Pancreas (tissue), 10 donors: Measurements from ENCODE around the gene EXOC3L1. TPM values are rescaled to one million over a fixed set of nuclear protein-coding genes. Genes with fewer than 3 reads are reported as not detected.

Experiments
- ATAC-seq, 4 donors: fragments of 200-7000 bp; cut with Tn5 transposase; one replicate each; pipeline versions ENCODE4 v1.8.0 to v1.9.1; 2020; ENCODE audit warnings: mild to moderate bottlenecking in 4 of 4, moderate library complexity in 4 of 4
- DNase-seq, 6 donors: peaks; one replicate each; pipeline ENCODE4 v3.0.0-alpha.2; 2020
- FAIRE-seq: peaks from 2 replicates; lab custom pipeline; 2012; peaks lifted over from hg19 to GRCh38; lab: Jason Lieb, UNC
- H3K27ac ChIP-seq, 4 donors: fragments of 200-600 bp; sonication (generic); 1 replicate in 3 of 4; 2 replicates in 1 of 4; pipeline versions ENCODE4 v1.5.0 to v1.8.0; 2020
- H3K27me3 ChIP-seq, 4 donors: fragments of 200-600 bp; one replicate each; pipeline ENCODE4 v1.8.0; 2021
- H3K36me3 ChIP-seq, 3 donors: fragments of 200-600 bp; sonication (generic) in 1 of 3; one replicate each; pipeline versions ENCODE4 v1.5.0 to v1.8.0; 2020 to 2021
- H3K4me1 ChIP-seq, 3 donors: fragments of 200-600 bp; one replicate each; pipeline ENCODE4 v1.8.0; 2021
- H3K4me3 ChIP-seq, 4 donors: fragments of 200-600 bp; sonication (generic) in 2 of 4; one replicate each; pipeline versions ENCODE4 v1.5.0 to v1.8.0; 2020 to 2021
- H3K9me3 ChIP-seq, 4 donors: fragments of 200-600 bp; one replicate each; pipeline ENCODE4 v1.8.0; 2021
- WGBS, 2 donors: extraction: QIAGEN DNeasy Blood & Tissue Kit; methylation state at CpG; one replicate each; pipeline ENCODE4 v1.1.7; 2013; 5-methylcytosine and 5-hydroxymethylcytosine counted together
- intact Hi-C, 3 donors: fragments of 100-400 bp; cut with DNase I; formaldehyde crosslinking; loops; one replicate each; pipeline versions ENCODE4 v1.11.1 to v1.14.2; 2022
- polyA plus RNA-seq, 2 donors: library from polyadenylated mRNA; stranded (reverse); fragments of 200-250 nt; gene quantifications; one replicate each; pipeline ENCODE4 v1.2.3, GENCODE V29; 2013
- total RNA-seq, 6 donors: library from RNA; stranded (reverse); fragmentation: NEBNext Ultra II Directional in 4 of 6; extraction: Animal tissue kit (Norgen Biotek cat#: 25700) in 4 of 6; gene quantifications; one replicate each; pipeline versions ENCODE4 v1.2.1 to v1.2.4, GENCODE V29; 2021 to 2023
- TF ChIP-seq, protein P1 (sequence below), 4 donors: fragments of 200-600 bp; sonication (generic) in 3 of 4; IDR thresholded peaks; one replicate each; pipeline versions ENCODE4 v1.5.0 to v1.8.0; 2021; ENCODE audit warnings: antibody characterized with exemption in 4 of 4
- donor health status: healthy with polysubstance abuse.
- donor health status: DM: no; HTN: no; CAD: no; lungs with moderate emphysema.
- donor health status: DM: no; HTN: no; CAD: no.
- donor health status: control.
- donor health status: control.
- donor health status: Bipolar disorder and iron deficiency.
- donor health status: DM: yes; HTN: yes; CAD: no.
- donor health status: DM: no; HTN: no; CAD: no.
- donor health status: DM: no; HTN: no; CAD: no.
- donor health status: DM: yes; HTN: yes; CAD: no.

The EXOC3L1 gene
- total and polyA plus RNA-seq, 8 donors: 0.67 to 6.2 (median 1.5) TPM

DNA sequence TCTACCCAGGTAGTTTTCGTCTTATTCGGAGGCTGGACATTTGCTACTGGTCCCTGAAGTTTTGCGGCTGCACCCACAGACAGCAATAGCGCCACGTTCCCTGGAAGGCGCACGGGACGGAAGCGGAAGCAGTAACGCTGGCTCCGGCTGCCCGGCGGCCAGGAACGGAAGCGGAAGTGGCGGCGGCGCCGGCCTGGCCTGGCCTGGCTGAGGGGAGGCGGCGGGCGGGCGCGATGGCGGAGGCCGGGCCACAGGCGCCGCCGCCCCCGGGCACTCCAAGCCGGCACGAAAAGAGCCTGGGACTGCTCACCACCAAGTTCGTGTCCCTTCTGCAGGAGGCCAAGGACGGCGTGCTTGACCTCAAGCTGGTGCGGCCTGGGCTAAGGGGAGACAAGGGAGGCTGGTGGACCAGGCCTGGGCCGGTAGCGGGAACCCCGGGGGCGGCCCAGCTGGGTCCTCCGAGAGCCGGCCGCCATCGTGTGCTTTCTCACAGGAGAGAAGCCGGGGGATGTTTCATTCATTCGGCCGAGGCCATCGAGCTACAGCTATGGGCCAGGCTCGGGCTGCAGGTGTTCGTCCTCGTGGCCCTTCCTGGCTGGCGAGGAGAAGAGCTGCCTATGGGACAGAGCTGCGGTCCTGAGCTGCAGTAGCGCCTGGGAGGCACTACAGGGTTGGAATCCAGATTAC lies 2.2 kb upstream of the EXOC3L1 start, which contains the start of gene E2F4:
Gene E2F4 (plus strand): TSS at position 161 of the 687 bp plus-strand sequence. CDS start 73 bp downstream, at position 234.
- Histone ChIP-seq H3K36me3 (peaks cover 0 to 18% (median 13%) of the 10 kb centered on the region in 3 donors), H3K27me3 (no peaks in the 10 kb centered on the region), H3K4me1 (peaks cover 14 to 19% (median 17%) of the 10 kb centered on the region in 3 donors), H3K27ac (peak within 1 kb of the TSS in 2 of 4 donors; percentile 28 to 47), H3K4me3 (peak within 1 kb of the TSS; percentile 89 to 100 (median 97)), H3K9me3 (no peaks in the 10 kb centered on the region)
- DNase-seq (peak; percentile 87 to 95 (median 90)), ATAC-seq (peak; percentile 98 to 99 (median 98)), FAIRE-seq (no peak)
- intact Hi-C loops: no loop called here
- 0% methylated on average over 54 of the region's 54 CpGs for WGBS, 2 donors
- TF ChIP-seq, protein P1, sequence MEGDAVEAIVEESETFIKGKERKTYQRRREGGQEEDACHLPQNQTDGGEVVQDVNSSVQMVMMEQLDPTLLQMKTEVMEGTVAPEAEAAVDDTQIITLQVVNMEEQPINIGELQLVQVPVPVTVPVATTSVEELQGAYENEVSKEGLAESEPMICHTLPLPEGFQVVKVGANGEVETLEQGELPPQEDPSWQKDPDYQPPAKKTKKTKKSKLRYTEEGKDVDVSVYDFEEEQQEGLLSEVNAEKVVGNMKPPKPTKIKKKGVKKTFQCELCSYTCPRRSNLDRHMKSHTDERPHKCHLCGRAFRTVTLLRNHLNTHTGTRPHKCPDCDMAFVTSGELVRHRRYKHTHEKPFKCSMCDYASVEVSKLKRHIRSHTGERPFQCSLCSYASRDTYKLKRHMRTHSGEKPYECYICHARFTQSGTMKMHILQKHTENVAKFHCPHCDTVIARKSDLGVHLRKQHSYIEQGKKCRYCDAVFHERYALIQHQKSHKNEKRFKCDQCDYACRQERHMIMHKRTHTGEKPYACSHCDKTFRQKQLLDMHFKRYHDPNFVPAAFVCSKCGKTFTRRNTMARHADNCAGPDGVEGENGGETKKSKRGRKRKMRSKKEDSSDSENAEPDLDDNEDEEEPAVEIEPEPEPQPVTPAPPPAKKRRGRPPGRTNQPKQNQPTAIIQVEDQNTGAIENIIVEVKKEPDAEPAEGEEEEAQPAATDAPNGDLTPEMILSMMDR (IDR thresholded peaks at IDR 0.05): no peak

DNA sequence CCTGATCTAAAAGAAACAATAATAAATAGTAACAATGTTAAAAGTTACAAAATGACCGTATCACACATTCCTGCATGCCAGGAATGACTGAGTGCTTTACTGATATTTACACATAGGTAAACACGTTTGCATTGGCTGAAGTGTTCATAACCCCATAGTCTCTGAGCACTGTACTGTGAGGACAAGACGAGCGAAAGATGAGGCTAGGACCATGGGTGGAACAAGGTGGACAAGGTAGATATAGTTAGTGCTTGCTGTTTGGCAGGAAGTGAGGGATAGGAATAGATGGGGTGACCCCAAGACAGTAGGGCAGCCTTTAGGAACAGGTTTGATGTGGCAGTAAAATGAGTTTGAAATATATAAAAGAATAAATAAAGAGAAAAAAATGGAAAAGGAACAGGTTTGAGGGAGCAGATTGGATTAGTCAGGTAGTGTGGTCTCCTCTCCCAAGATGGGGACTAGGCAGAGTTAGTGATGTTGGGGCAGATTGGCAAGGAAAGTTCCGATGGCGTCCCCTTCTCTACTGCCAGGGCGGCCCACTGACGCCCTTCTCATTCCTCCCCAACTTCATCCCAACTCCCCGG lies 1.6 kb upstream of the EXOC3L1 start:
- H3K27ac ChIP-seq: no peak overlapping the region
- intact Hi-C loops: no loop called here
- peaks cover 14 to 19% (median 17%) of the 10 kb centered on the region in 3 donors for H3K4me1 ChIP-seq
- FAIRE-seq (no peak), DNase-seq (no peak), ATAC-seq (no peak)
- H3K36me3 ChIP-seq: peaks cover 0 to 13% (median 13%) of the 10 kb centered on the region in 3 donors
- no peaks in the 10 kb centered on the region for H3K9me3 ChIP-seq
- WGBS, 2 donors: 5 to 6% methylated on average over 9 of the region's 9 CpGs
- H3K27me3 ChIP-seq: no peaks in the 10 kb centered on the region
- TF ChIP-seq, protein P1 (IDR thresholded peaks at IDR 0.05): no peak
- H3K4me3 ChIP-seq: peak overlapping the region in 2 of 4 donors; percentile 89 to 97

DNA sequence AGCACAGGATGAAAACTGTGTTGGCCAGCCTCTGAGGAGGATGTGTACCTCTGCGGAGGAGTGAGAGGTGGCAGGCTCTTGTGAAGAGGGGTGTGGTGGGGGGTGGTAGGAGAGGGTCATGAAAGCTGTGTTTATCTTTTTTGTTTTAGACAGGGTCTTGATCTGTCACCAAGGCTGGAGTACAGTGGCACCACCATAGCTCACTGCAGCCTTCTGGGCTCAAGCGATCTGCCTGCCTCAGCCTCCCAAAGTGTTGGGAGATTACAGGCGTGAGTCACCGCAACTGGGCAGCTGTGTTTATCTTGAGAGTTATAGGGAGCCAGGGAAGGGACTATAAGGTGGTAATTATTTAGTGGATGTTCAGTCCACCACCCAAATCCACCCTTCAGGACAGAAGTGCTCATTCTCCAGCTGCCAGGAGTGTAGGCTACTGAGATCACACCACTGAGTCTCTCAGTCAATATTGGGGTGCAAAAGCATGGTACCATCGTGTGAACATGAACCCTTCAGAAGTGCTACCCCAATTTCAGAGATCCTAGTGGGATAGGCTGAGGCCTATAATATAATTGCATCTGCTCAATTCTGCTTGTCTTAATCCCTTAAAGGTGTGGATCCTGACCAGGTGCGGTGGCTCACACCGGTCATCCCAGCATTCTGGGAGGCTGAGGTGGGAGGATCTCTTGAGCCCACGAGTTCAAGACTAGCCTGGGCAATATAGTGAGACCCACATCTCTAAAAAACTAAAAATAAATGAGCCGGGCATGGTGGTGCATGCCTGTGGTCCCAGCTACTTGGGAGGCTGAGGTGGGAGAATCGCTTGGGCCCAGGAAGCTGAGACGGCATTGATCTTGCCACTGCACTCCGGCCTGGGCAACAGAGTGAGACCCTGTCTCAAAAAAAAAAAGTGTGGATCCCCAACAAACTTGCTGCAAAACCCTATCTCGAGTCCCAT lies 788 bp upstream of the EXOC3L1 start:
- Histone ChIP-seq H3K4me3 (no peak overlapping the region), H3K27ac (no peak overlapping the region), H3K4me1 (peaks cover 14 to 19% (median 19%) of the 10 kb centered on the region in 3 donors), H3K36me3 (peaks cover 0 to 8% (median 5%) of the 10 kb centered on the region in 3 donors), H3K9me3 (no peaks in the 10 kb centered on the region), H3K27me3 (no peaks in the 10 kb centered on the region)
- ATAC-seq (no peak), DNase-seq (no peak), FAIRE-seq (no peak)
- intact Hi-C loops: no loop called here
- 59 to 66% methylated on average over 13 of the region's 13 CpGs for WGBS, 2 donors
- TF ChIP-seq, protein P1 (IDR thresholded peaks at IDR 0.05): no peak

DNA sequence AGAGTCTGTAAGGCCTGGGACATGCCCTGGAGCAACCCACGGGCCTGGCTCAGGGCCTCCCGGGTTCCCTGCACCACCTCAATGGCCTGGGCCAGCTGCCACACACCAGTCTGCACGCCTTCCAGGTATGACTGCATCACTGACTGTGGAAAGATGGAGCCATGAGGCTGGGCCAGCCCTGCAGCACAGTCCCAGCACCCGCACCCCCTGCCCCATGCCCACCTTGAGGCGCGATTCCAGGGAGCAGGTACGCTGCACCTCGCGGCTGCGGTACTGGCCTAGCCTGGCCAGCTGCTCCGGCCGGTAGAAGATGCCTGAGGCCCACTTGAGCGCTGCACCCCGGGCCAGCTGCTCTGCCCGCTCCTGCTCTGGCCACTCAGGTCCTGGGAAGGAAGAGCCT lies 1.1 kb downstream of the EXOC3L1 start:
- peaks cover 18 to 27% (median 22%) of the 10 kb centered on the region in 3 donors for H3K4me1 ChIP-seq

More for the DNA sequence above, 1.1 kb downstream of the EXOC3L1 start:
- H3K27ac ChIP-seq: no peak overlapping the region
- H3K4me3 ChIP-seq: no peak overlapping the region
- H3K9me3 ChIP-seq: no peaks in the 10 kb centered on the region
- TF ChIP-seq, protein P1 (IDR thresholded peaks at IDR 0.05): no peak
- ATAC-seq (no peak), DNase-seq (peak in 2 of 6 donors; percentile 40 to 75), FAIRE-seq (no peak)
- intact Hi-C loops: loop anchor here in 1 of 3 donors (10.0 kb wide), 1 partner anchor 174 kb away; no protein-coding TSS in a partner anchor
- no peaks in the 10 kb centered on the region for H3K27me3 ChIP-seq
- H3K36me3 ChIP-seq: no peaks in the 10 kb centered on the region
- 86 to 89% methylated on average over 15 of the region's 15 CpGs for WGBS, 2 donors
